Left ventricle myocardium inferior (tissue), 1 donor: ENCODE results near the gene MIEN1. TPM values are rescaled to one million over a fixed set of nuclear protein-coding genes. Genes with fewer than 3 reads are reported as not detected.

ENCODE experiments used
- DNase-seq: peaks from one replicate; pipeline ENCODE4 v3.0.0-alpha.2; 2020
- H3K27ac ChIP-seq: fragments of 200-600 bp; replicated peaks from 2 replicates; pipeline ENCODE4 v1.8.0; 2021
- H3K27me3 ChIP-seq: fragments of 200-600 bp; 2 replicates; pipeline ENCODE4 v1.8.0; 2021; ENCODE audit warnings: low read depth
- H3K36me3 ChIP-seq: fragments of 200-600 bp; 2 replicates; pipeline ENCODE4 v1.8.0; 2021
- H3K4me1 ChIP-seq: fragments of 200-600 bp; 2 replicates; pipeline ENCODE4 v1.8.0; 2021
- H3K4me3 ChIP-seq: fragments of 200-600 bp; 2 replicates; pipeline ENCODE4 v1.8.0; 2021; ENCODE audit warnings: mild to moderate bottlenecking, moderate library complexity
- H3K9me3 ChIP-seq: fragments of 200-600 bp; replicated peaks from 2 replicates; pipeline ENCODE4 v1.8.0; 2021
- intact Hi-C: fragments of 100-400 bp; cut with micrococcal nuclease; formaldehyde crosslinking; loops from one replicate; pipeline ENCODE4 v1.11.0; 2022
- total RNA-seq: library from RNA; stranded (reverse); fragmentation: NEBNext Ultra II Directional; extraction: Animal tissue kit (Norgen Biotek cat#: 25700); gene quantifications from one replicate; pipeline ENCODE4 v1.2.1, GENCODE V29; 2021
- TF ChIP-seq, protein P1 (sequence below): fragments of 200-600 bp; IDR thresholded peaks from 2 replicates; pipeline ENCODE4 v1.8.0; 2021; ENCODE audit warnings: antibody characterized with exemption, mild to moderate bottlenecking, borderline replicate concordance
- donor health status: DM: no; HTN: yes; CAD: no; lungs with severe emphysema.

The MIEN1 gene
- total RNA-seq, 1 donor from 2014 or later: 57.1 TPM

- intact Hi-C loops: no loop called here
- no peaks in the 10 kb centered on the region for H3K9me3 ChIP-seq
- no peak overlapping the region for H3K4me3 ChIP-seq
- DNase-seq: no peak
- H3K4me1 ChIP-seq: peaks cover 22% of the 10 kb centered on the region
- TF ChIP-seq, protein P1, sequence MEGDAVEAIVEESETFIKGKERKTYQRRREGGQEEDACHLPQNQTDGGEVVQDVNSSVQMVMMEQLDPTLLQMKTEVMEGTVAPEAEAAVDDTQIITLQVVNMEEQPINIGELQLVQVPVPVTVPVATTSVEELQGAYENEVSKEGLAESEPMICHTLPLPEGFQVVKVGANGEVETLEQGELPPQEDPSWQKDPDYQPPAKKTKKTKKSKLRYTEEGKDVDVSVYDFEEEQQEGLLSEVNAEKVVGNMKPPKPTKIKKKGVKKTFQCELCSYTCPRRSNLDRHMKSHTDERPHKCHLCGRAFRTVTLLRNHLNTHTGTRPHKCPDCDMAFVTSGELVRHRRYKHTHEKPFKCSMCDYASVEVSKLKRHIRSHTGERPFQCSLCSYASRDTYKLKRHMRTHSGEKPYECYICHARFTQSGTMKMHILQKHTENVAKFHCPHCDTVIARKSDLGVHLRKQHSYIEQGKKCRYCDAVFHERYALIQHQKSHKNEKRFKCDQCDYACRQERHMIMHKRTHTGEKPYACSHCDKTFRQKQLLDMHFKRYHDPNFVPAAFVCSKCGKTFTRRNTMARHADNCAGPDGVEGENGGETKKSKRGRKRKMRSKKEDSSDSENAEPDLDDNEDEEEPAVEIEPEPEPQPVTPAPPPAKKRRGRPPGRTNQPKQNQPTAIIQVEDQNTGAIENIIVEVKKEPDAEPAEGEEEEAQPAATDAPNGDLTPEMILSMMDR: no peak
- H3K27ac ChIP-seq: no peak overlapping the region
- peaks cover 48% of the 10 kb centered on the region for H3K27me3 ChIP-seq
- H3K36me3 ChIP-seq: no peaks in the 10 kb centered on the region
These were observed 15.2 kb upstream of the MIEN1 start for GRCh38 chr17:39745335-39746144.

DNA sequence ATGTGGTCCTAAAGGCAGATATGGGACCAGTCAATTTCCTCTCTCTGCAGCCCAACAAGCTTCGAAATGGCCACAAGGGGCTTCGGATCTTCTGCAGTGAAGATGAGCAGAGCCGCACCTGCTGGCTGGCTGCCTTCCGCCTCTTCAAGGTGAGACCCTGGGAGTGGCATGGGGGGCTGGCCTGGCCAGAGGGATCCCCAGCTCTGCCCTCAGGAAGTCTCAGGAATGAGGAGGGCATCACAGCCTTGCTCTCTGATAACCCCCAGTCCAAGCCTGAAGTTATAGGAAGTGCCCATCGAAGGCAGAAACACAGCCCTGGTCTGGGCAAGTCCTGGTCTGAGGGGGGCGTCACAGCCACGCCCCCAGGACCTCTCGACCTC lies 14.5 kb upstream of the MIEN1 start:
- H3K27ac ChIP-seq: no peak overlapping the region
- no peaks in the 10 kb centered on the region for H3K9me3 ChIP-seq
- intact Hi-C loops: no loop called here
- DNase-seq: no peak
- TF ChIP-seq, protein P1: no peak
- no peaks in the 10 kb centered on the region for H3K36me3 ChIP-seq
- H3K27me3 ChIP-seq: peaks cover 55% of the 10 kb centered on the region
- no peak overlapping the region for H3K4me3 ChIP-seq
- H3K4me1 ChIP-seq: peaks cover 22% of the 10 kb centered on the region

DNA sequence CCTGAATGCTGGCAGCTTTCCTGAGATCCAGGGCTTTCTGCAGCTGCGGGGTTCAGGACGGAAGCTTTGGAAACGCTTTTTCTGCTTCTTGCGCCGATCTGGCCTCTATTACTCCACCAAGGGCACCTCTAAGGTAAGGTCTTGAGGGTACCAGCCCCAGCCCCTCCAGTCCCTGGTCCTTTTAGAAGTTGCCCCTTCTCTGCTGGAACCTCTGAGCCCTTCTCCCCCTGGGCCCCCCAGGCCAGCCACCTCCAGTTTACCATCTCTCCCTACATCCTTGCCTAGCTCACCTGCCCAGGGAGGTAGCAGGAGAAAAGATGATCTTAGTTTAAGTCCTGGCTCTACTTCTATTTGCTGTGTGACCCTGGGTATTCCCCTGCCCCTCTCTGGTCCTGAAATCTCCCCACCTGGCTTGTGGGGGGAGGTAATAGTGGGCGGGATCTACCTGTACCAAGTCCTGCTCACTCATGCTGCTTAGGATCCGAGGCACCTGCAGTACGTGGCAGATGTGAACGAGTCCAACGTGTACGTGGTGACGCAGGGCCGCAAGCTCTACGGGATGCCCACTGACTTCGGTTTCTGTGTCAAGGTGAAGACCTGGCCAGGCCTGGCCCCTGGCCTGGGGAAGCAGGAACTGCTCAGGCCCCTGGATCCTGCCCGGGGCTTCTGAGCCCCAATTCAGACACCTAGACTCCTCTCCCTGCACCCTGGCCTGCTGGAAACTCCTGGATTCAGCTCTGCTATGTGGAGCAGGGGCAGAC lies 13.9 kb upstream of the MIEN1 start:
- no peak overlapping the region for H3K4me3 ChIP-seq
- no peaks in the 10 kb centered on the region for H3K9me3 ChIP-seq
- TF ChIP-seq, protein P1: no peak
- no peaks in the 10 kb centered on the region for H3K36me3 ChIP-seq
- intact Hi-C loops: no loop called here
- peaks cover 61% of the 10 kb centered on the region for H3K27me3 ChIP-seq
- DNase-seq: no peak
- peaks cover 24% of the 10 kb centered on the region for H3K4me1 ChIP-seq
- H3K27ac ChIP-seq: no peak overlapping the region

GRCh38 chr17:39742856-39743436 lies 12.6 kb upstream of the MIEN1 start:
- intact Hi-C loops: no loop called here
- TF ChIP-seq, protein P1: no peak
- Histone ChIP-seq H3K27ac (no peak overlapping the region), H3K36me3 (no peaks in the 10 kb centered on the region), H3K27me3 (peaks cover 74% of the 10 kb centered on the region), H3K9me3 (no peaks in the 10 kb centered on the region), H3K4me1 (peaks cover 37% of the 10 kb centered on the region), H3K4me3 (no peak overlapping the region)
- DNase-seq: no peak

DNA sequence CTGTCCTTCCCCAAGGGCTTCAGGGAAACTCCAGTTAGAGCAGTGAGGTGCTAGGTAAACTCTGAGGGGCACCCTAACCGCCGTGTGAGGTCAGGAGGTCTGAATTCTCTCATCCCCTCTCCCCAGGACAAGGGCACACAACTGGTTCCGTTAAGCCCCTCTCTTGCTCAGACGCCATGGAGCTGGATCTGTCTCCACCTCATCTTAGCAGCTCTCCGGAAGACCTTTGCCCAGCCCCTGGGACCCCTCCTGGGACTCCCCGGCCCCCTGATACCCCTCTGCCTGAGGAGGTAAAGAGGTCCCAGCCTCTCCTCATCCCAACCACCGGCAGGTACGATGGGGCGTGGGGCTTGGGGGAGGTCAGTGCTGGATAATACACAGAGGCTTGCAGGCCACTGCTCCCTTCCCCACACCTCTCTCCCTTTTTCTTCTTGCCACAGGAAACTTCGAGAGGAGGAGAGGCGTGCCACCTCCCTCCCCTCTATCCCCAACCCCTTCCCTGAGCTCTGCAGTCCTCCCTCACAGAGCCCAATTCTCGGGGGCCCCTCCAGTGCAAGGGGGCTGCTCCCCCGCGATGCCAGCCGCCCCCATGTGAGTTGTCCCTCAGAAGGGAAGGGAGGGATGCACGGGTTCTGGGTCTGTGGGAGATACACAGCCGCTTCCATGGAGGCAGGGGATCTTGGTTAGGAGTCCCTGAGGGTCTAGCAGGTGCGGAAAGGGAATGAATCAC lies 12.0 kb upstream of the MIEN1 start:
- intact Hi-C loops: no loop called here
- Histone ChIP-seq H3K9me3 (no peaks in the 10 kb centered on the region), H3K36me3 (no peaks in the 10 kb centered on the region), H3K27me3 (peaks cover 81% of the 10 kb centered on the region), H3K27ac (no peak overlapping the region), H3K4me3 (no peak overlapping the region), H3K4me1 (peaks cover 42% of the 10 kb centered on the region)
- TF ChIP-seq, protein P1: no peak
- no peak for DNase-seq
